ENCODE results near the gene FXYD3.

- TF ChIP-seq EP300 (IDR thresholded peaks at IDR 0.05) (no peak), CTCF (IDR thresholded peaks at IDR 0.05) (no peak), POLR2AphosphoS5 (IDR thresholded peaks at IDR 0.05) (no peak)
These were observed 5.3 kb downstream of the FXYD3 start for GRCh38 chr19:35120898-35121297.
